GM19099 (cell line): ENCODE data around the gene HSPB9.

Experiments
- POLR2A ChIP-seq: IDR thresholded peaks from 3 replicates; pipeline ENCODE4 v1.6.1; 2011; ENCODE audit warnings: low read depth; ENCODE audit not compliant: insufficient read length; ENCODE audit errors: extremely low read depth

Gene HSPB9

DNA sequence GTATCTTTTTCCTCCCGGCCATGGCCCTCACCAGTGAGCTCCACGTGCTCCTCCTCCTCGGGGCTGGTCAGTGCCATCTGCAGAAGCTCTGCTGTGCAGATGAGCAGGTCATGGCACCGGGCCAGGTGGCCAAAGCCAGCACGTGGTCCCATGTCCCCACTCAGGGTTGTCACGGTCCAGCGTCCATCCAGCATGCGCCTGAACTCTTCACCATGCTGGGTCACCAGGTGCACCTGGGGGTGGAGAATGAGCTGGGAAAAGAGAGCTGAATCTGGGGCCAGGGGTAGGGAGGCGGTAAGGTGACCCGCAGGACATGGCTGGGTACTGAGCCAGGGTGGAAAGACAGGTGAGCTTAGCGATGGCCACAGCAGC lies 11.4 kb upstream of the HSPB9 start:
- no peak for TF ChIP-seq POLR2A

DNA sequence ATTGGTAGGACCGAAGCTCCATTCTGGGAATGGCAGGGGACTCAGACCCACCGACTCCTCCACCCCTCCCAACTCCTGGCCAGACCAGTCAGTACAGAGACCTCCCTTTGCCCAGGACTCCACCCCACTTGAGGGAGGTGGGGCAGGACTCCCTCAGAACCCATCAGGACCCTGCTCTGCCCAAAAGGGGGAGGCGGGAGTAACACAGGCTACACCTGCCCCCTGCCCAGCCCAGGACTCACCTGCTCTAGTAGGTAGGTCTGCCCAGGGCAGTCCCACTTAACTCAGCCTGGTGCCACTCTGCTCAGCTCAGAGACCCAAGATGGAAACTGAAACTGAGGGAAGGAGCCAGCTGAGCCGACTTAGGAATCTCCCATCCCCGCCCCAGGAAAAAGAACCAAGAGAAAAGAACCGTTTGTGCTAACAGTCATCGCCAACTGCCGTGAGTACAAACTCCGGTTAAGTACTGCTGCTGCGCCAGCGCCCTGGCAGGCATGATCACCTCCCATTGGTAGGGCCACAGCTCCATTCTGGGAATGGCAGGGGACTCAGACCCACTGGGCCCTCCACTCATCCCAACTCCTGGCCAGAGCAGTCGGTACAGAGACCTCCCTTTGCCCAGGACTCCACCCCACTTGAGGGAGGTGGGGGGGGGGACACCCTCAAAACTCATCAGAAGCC lies 10.6 kb upstream of the HSPB9 start:
- no peak for TF ChIP-seq POLR2A

DNA sequence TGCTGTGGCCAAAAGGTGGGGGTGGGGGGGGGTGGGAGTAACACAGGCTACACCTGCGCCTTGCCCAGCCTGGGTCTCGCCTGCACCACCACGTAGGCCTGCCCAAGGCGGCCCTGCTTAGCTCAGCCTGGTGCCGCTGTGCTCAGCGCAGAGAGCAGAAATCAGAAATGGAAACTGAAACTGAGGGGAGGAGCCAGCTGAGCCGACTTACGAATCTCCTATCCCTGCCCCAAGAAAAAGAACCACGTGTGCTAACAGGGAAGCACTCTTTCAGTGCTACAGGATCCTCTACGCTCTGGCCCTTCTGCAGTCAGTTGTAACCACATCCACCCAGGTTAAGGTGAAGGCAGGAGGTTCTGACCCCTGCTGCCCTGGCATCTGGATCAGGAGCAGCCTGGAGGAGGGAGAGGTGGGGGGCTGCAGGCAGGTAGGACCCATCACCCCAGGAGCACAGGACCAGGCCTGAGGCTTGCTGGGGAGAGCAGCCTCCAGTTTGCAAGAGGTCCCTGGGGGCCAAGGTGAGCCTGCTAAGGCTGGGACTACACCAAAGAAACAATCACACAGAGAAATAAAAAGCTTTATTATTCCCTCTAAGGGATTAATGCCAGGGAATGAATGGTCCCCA lies 9.9 kb upstream of the HSPB9 start, which contains the start of gene DHX58:
TSS of gene DHX58 (minus strand) at position 163 of the 625 bp plus-strand sequence. CDS start 822 bp downstream, outside the sequence.
- peak; percentile 86 for TF ChIP-seq POLR2A

DNA sequence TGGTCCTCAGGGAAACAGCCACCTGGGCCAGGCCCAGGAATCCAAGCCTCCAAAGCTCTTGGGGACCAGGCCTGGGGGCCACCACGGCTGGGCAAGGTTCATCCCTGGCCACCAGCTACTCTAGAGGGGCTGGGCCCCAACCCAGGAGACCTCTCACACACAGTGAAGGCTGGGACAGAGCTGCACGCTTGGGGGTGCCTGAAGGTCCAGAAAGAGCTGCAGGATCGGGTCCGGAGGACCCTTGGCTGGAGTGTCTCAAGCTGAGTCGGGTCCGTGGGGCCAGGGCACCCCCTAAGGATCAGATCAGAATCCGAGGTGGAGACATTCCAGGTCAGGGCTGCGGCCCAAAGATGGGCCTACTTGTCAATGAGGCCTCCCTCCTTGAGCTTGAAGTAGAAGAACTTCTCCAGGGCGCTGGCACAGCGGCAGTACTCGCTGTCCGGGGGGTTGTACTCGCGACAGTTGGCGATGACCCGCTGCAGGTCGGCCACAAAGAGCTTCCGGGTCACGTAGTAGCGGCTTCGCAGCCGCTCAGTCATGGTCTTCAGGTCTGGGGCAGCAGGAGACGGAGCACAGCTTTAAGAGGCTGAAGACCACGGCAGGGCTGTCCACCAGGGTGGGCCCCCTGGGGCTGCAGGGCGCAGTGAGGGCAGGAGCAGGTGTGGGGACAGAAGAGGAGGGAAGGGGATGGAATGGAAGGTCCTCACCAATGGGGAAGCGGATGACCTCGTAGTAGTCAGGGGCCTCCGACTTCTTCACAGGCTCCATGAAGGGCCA lies 9.1 kb upstream of the HSPB9 start:
- TF ChIP-seq POLR2A: no peak

DNA sequence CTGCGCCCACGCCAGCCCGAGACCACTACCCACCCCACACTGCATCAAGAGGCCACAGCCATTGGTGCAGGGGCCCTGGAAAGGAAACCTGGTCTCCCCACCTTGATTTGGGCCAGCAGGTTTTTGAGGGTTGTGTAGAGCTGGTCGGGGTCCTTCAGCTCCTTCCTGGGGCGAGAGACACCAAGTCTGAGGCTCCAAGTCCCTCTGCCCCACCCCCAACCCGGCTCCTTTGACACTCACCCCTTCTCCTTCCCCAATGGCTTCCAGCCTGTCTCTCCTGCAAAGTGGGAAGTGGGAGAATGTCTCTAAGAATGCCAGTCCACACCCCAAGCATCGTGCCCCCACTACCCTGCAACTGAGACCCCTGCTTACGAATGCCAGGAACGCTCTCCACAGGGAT lies 8.5 kb upstream of the HSPB9 start:
- TF ChIP-seq POLR2A: no peak

DNA sequence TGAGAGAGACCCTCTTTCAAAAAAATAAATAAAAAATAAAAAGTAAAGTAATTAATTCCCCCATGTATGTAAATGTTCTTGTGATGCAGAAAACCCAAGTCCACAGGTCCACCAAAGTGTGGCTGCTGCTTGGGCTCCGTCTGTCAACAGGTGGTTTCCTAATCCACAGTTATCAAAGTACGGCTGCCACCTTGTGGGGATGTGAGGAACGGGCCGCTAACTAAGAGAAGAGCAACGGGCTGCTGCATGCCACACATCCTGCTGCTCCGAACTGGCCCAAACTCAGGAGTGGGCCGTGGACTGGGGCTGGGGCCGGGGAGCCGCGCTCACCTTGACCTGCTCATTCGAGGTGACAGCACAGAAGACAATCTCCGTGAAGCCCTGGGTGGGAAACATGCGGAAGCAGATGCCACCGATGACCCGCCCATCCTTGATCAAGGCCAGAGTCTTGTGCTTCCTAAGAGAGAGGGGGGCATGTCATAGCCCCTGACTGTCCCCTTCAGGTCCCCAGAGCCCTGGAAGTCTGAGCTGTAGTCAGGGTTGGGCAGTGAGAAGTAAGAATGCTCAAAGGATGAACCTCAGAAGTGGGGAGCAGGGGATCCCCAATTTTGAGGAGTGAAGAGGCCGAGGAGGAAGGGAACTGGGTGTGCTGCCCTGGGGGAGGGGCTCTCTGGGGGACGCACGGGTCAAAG lies 5.8 kb upstream of the HSPB9 start:
- TF ChIP-seq POLR2A: no peak

DNA sequence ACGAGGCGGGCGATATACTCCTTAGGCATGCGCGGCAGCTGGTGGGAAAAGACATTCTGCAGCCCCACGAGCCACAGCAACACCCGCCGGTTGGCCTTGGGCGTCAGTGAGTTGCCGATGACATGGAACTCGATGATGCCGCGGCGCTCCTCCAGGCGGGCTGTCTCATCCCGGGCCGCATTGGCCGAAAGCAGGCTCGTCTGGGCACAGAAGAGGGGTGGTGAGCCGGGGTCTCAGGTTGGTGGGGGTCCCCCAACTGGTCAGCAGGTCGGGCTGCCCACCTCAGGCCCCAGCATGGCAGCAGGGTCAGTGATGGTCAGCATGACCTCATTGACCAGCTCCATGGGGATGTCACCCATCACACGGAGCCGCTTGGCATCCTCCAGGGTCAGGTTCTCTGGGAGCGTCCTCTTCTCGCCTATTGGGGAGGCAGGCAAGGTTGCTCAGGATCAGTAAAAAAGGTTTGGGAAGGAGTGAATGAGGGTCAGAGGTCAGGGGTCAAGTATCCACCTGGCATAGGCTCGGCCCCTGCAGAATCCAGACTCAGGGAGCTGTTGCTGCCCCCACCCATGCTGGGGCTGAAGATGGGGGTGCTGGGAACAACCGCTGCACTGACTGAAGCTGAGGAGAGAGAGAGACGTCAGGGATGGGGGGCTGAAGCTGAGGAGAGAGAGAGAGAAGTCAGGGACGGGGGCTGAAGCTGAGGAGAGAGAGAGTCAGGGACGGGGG lies 5.0 kb upstream of the HSPB9 start:
- no peak for TF ChIP-seq POLR2A

DNA sequence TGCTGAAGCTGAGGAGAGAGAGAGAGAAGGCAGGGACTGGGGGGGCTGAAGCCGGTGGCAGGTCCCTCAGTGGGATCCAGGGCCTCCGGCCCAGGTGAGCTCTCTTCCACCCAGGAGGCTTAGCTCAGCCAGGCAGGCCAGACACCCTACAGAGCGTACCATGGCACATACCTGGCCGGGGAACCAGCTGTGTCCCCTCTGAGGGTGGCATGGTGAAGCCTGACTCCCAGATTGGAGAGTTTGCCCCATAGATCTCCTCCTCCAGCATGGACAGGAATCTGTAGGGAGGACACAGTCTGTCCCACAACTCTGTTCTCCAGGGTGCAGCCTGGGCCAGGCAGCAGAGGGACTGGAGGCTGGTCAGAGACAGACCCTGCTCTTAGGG lies 4.5 kb upstream of the HSPB9 start:
- no peak for TF ChIP-seq POLR2A

DNA sequence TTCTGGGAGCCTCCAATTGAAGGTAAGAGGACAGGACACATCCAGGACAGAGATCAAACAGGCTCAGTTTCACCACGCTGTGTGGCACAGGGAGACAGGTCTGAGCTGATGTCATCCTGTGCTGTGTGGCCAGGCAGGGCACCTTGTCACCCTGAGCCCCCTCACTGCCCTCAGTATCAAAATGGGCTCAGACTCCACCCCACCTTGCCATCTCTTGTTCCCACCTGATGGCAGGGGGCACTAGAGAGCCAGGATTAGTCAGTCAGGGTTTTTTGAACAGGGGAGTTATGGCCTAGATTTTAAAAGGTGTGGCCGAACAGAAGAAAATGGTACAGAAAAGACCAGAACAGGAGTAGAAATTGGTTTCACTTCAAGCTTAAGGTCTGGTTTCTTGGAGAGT lies 4.1 kb upstream of the HSPB9 start:
- TF ChIP-seq POLR2A: no peak

DNA sequence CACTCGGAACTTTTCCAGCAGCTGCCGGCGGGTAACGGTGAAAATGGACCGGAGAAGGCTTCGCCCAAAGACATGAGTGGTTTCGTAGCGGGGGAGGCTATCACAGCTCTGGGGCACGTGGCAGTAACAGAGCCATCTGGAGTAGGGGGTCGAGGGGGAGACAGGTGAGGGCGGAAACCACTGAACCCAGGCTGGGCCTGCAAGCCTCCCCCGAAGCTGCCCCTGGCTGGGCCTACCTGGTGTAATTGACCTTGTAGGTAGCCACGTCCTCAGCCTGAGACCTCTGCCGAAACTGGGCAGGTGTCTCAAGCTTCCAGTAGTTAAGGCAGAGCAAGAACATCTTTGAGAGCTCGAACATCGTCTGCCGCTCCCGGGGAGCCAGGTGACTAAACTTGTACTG lies 3.3 kb upstream of the HSPB9 start:
- no peak for TF ChIP-seq POLR2A

DNA sequence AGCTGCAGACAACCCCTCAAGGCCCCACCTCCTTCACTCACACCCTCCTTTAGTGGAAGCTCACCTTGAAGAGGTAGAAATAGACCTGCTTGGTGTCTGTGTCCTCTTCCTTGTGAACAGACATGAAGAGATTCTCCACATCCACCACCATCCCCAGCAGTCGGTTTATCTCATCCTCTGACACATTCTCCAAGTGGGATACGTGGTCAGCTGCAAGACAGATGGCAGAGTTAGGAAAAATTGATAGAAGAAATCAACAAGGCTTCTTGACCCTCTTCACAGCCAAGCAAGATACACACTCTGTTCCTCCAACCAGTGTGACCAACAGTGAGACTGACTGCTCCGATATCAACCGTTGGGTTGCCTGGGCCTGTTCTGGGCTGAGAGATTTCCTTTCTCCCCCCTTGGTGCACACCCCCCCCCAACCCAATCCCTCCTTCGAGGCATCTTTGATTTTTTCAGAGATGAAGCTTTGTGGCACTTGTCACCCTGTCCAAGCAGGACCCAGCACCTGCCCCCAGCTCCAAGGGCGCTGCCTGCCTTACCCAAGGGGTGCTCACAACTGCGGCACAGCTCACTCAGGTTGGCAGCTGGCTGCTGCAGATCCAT lies 2.3 kb upstream of the HSPB9 start:
- no peak for TF ChIP-seq POLR2A

DNA sequence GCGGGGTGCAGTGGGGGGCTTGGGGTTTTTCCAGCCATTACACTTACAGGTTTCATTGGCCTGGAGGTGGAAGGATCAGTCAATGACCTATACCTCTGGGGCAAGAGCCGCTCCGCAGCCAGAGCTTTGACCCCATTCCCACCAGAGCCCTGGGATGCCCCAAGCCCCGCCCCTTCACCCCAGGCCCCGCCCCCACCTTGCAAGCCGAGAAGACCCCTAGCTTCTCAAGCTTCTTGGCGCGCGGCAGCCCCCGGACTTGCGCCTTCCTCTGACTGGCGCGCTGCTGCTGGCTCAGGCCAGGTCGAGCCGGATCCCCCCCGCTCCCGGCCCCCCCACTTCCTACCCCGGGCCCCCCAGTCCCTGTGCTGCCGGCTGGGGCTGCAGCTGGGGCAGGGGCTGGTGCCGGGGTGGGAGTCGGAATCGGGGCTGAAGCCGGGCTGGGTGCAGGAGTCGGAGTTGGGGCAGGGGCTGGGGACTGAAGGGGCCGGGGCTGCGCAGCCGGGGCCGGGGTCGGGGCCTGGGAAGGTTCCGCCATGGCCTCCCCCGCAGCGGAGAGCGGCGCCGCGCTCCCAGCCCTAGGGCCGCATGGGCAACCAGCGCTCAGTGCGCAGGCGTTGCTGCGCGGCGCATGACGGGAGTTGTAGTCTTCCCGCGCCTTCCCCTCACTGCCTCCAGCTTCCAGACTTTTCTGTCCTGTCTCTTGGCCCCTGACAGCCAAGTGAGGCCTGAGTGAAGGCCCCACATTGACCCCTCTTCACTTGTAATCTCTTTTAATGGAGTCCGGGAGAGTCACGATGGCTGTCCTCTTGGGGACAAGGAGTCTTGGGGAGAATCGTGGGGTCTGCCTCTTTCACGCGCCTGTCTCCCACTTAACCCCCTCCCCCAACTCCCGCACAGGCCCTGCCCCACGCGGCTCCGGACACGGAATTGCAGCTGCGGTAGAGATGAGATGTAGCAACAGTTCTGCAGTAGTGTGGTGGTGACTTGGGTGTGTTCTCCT lies 1.5 kb upstream of the HSPB9 start, which contains the start of gene KAT2A:
TSS of gene KAT2A (minus strand) at position 598 of the 1,000 bp plus-strand sequence. CDS start at position 535, 63 bp downstream.
- TF ChIP-seq POLR2A: peak; percentile 81

DNA sequence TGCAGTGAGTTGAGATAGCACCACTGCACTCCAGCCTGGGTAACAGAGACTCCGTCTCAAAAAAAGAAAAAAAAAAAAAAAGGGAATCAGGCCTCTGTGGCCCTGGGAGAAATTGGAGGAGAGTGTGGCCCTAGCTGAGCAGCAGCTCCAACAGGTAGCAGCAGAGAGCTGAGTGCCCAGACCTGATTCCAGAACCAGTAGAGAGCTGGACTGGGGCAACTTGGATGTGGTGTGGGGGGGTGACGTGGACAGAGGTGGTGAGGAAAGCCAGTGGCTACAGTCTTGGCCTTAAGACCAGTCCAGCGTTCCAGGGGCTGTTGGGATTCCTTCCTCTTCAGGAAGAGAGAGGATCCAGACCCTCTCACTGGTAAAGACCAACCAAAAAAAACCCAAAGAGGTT lies 1.7 kb downstream of the HSPB9 start:
- no peak for TF ChIP-seq POLR2A
